Hematopoietic multipotent progenitor cell (in vitro differentiated cells): ENCODE measurements around the gene KRTAP5-7. TPM values are rescaled to one million over a fixed set of nuclear protein-coding genes. Genes with fewer than 3 reads are reported as not detected.
"Not testable (repeated sequence)": the region's sequence is repeated elsewhere in the genome, so short reads cannot be mapped to it uniquely, and the experiment has no call there.

ENCODE experiments used
- DNase-seq, 3 donors: peaks; one replicate each; pipeline ENCODE4 v3.0.0-alpha.2; 2011 to 2015; ENCODE audit warnings: low read depth in 2 of 3, low spot score in 2 of 3
- total RNA-seq: library from RNA; depleted of rRNA; stranded (reverse); fragments of >200 nt; gene quantifications from one replicate; pipeline ENCODE4 v1.2.3, GENCODE V29; 2012

KRTAP5-7 gene
- total RNA-seq, result 0.27 TPM

- not testable (repeated sequence) for DNase-seq
Observed at GRCh38 chr11:71526796-71527575, at the start of gene KRTAP5-7. Gene KRTAP5-7, plus strand, starts transcription at chr11:71527267. Its CDS starts 34 bp downstream, at chr11:71527301.

- DNase-seq, result no peak
Observed at GRCh38 chr11:71477641-71478527, 49.2 kb upstream of the KRTAP5-7 start.

- no peak for DNase-seq
Observed at GRCh38 chr11:71478528-71478840, 48.6 kb upstream of the KRTAP5-7 start.

GRCh38 chr11:71481101-71481960 is 45.7 kb upstream of the KRTAP5-7 start:
- no peak for DNase-seq

GRCh38 chr11:71482216-71482615 is 44.9 kb upstream of the KRTAP5-7 start:
- DNase-seq, result no peak

- no peak for DNase-seq
Observed at GRCh38 chr11:71482746-71483364, 44.2 kb upstream of the KRTAP5-7 start.

- DNase-seq, result no peak
Observed at GRCh38 chr11:71483692-71484091, 43.4 kb upstream of the KRTAP5-7 start.

GRCh38 chr11:71484248-71485062 is 42.6 kb upstream of the KRTAP5-7 start:
- DNase-seq, result no peak

- no peak for DNase-seq
Observed at GRCh38 chr11:71485063-71485399, 42.0 kb upstream of the KRTAP5-7 start.

GRCh38 chr11:71485466-71485865 is 41.6 kb upstream of the KRTAP5-7 start:
- DNase-seq, result no peak

GRCh38 chr11:71486320-71486719 is 40.7 kb upstream of the KRTAP5-7 start:
- DNase-seq, result no peak

- no peak for DNase-seq
Observed at GRCh38 chr11:71488681-71489270, 38.3 kb upstream of the KRTAP5-7 start.

GRCh38 chr11:71489311-71490043 is 37.6 kb upstream of the KRTAP5-7 start:
- DNase-seq, result no peak

- no peak for DNase-seq
Observed at GRCh38 chr11:71490044-71490730, 36.9 kb upstream of the KRTAP5-7 start.

- no peak for DNase-seq
Observed at GRCh38 chr11:71490731-71491390, 36.2 kb upstream of the KRTAP5-7 start.

- no peak for DNase-seq
Observed at GRCh38 chr11:71491531-71491930, 35.5 kb upstream of the KRTAP5-7 start.

- DNase-seq, result no peak
Observed at GRCh38 chr11:71491940-71492339, 35.1 kb upstream of the KRTAP5-7 start.
